PFSK-1 (cell line): Measurements from ENCODE around the gene SLC22A6.

ENCODE experiments used
- POLR2AphosphoS5 ChIP-seq: IDR thresholded peaks from 2 replicates; pipeline ENCODE4 v1.6.1; 2012; ENCODE audit warnings: low read depth, mild to moderate bottlenecking, control low read depth, low read length, moderate library complexity
- REST ChIP-seq, 2 experiments: IDR thresholded peaks; 2 replicates each; pipeline versions ENCODE4 v1.6.1 to v1.8.0; 2011 to 2012; ENCODE audit warnings: low read depth in 2 of 2, low read length in 2 of 2, control low read depth in 1 of 2, inconsistent platforms in 1 of 2, mild to moderate bottlenecking in 1 of 2, moderate library complexity in 1 of 2; ENCODE audit not compliant: insufficient read depth in 1 of 2
- SIN3A ChIP-seq: IDR thresholded peaks from 2 replicates; pipeline ENCODE4 v1.6.1; 2012; ENCODE audit warnings: mild to moderate bottlenecking, low read length, moderate library complexity, borderline replicate concordance; ENCODE audit not compliant: insufficient read depth
- TAF1 ChIP-seq: IDR thresholded peaks from 2 replicates; pipeline ENCODE4 v1.6.1; 2012; ENCODE audit warnings: low read length, control low read depth, borderline replicate concordance; ENCODE audit not compliant: insufficient read depth

GRCh38 chr11:62981743-62982142 lies 3.0 kb downstream of the SLC22A6 start:
- no peak for TF ChIP-seq POLR2AphosphoS5
- TF ChIP-seq REST (IDR thresholded peaks at IDR 0.05; ENCODE audit: insufficient read depth in 1 of 2, low read depth in 2 of 2, low read length in 2 of 2) = no peak
- TF ChIP-seq SIN3A = no peak
- no peak for TF ChIP-seq TAF1
